HG02885 (cell line): ENCODE results near the gene LRCH1.
"Not testable (repeated sequence)": the region's sequence is repeated elsewhere in the genome, so short reads cannot be mapped to it uniquely, and the experiment has no call there.

Experiments
- ATAC-seq: cut with Tn5 transposase; IDR thresholded peaks from one replicate; pipeline ENCODE4 v1.9.1; 2021; ENCODE audit warnings: mild to moderate bottlenecking; ENCODE audit not compliant: unreplicated experiment, poor library complexity

The LRCH1 gene

DNA sequence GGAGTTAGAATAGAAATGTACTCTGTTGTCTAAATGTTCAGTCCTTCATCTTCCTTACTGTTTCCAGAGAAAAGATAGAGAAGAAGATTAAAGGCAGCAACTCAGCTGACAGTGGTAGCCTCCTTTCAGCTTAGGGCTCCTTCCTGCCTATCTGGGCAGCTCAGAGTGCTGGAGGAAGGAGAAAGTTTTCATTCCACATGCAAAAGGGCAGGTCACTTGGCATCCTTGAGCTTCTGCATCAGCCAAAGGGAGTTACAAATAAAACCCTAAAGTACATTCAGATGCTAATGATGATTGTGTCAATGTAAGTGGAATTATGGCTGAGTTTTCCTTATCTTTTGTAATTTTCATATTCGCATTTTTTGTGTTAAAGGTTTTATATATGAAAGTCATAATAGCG lies 185.1 kb downstream of the LRCH1 start:
- ATAC-seq, result no peak

DNA sequence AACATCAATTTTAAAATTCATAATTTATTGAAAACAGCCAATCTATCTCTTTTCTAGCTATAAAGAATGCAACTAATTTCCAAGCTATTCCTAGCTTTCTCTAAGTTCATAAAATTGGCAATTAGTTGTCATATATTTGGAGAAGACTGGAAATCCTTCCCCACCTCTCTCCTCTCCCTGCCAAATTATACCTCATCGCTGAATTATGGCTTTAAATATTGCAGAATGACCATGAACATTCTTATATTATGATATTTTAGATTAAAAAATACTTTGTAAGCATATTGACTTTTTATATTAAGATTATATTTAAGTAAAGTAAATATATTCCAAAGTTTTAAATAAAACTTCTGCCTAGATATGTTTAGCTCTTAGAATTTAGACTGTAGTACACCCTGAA lies 185.8 kb downstream of the LRCH1 start:
- no peak for ATAC-seq

- no peak for ATAC-seq
Measured at GRCh38 chr13:46739447-46740098, 186.6 kb downstream of the LRCH1 start.

- no peak for ATAC-seq
Measured at GRCh38 chr13:46743191-46743590, 190.2 kb downstream of the LRCH1 start.

DNA sequence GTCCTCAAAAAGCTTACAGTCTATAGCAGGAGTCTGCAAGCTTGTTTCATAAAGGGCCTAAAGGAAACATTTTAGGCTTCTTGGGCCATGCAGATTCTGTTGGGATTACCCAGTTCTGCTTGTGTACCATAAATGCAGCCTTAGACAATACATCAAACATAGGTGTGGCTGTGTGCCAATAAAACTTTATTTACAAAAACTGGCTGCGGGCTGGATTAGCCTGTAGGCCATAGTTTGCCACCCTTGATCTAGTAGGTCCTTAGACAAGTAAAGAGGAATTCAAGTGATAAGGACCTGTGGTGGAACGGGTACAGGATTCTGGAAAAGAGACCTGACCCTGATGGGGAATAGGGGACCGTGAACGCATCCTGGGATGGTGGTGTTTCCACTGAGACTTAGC lies 192.1 kb downstream of the LRCH1 start:
- no peak for ATAC-seq

- ATAC-seq, result no peak
Measured at GRCh38 chr13:46745706-46746105, 192.7 kb downstream of the LRCH1 start.

DNA sequence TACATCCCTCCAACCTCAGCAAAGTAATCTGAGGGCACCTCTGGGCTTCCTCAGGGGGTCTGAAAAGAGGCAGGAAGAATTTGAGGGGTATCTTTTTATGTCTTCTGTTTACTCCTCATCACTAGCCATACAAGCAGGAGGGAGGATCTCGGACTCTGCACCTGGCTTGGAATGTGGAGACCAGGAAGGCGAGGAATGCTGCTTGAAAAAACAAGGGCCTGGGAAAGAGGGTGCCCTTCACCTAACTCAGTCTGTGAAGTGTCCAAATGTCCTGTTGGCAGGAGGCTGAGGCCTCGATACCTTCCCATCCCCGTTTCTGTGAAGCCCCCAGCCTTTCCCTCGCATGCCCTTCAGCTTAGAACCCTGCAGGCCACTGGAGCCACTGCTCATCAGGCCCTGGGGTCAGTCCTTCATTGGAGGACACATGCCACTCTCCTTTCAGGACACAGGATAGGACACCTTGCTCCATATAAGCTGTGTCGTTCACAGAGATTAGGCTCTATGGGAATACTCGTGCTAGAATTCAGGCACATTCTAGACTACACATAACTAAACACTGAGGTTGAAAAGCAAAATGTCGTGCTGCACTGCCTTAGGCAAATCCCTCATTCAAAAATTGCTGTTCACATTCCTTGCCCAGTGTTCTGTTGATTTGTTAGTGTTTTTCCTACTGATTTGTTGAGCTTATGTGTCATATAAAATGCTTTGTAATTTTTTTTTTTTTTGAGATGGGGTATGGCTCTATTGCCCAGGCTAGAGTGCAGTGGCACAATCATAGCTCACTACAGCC lies 194.3 kb downstream of the LRCH1 start:
- no peak for ATAC-seq

DNA sequence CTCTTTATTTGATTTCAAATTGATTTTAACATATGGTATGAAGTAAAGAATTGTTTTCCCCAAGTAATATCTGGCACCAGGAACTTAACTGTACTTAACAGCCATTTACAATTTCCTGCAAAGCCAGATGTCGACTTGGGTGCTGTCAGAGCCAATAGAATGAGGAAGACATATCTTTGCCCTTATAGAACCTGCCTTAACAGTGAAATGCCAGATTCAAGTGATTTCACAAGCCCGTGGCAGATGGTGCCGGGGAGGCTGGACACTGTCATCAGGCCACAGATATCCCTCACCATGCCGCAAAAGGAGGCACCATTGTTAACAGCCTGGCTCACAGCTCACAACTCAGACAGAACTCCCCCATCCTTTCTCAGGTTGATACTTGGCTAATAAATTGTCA lies 195.3 kb downstream of the LRCH1 start:
- ATAC-seq, result no peak

DNA sequence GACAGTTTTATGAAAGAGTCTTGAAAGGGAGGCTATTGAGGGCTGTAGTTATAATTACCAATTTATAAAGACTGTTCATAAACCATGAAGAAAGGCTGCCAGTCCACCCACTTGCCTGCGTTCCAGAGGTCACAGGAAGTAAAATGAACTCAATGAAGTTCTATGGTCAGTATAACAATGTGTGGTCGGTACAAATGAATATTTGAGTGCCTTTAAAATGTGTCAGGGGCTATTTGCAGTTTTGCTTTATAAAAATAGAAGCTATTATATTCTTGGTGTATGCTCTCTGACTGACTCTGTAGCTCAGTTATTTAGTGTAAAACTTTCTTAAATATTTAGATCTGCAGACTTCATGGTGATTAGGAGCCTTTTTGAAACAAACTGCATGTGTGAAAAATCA lies 197.0 kb downstream of the LRCH1 start:
- no peak for ATAC-seq

- peak; percentile 91 for ATAC-seq
Measured at GRCh38 chr13:46751811-46752635, 199.1 kb downstream of the LRCH1 start.

- ATAC-seq, result no peak
Measured at GRCh38 chr13:46753137-46753536, 200.2 kb downstream of the LRCH1 start.

- ATAC-seq, result no peak
Measured at GRCh38 chr13:46753917-46754316, 200.9 kb downstream of the LRCH1 start.

- no peak for ATAC-seq
Measured at GRCh38 chr13:46754812-46755211, 201.8 kb downstream of the LRCH1 start.

DNA sequence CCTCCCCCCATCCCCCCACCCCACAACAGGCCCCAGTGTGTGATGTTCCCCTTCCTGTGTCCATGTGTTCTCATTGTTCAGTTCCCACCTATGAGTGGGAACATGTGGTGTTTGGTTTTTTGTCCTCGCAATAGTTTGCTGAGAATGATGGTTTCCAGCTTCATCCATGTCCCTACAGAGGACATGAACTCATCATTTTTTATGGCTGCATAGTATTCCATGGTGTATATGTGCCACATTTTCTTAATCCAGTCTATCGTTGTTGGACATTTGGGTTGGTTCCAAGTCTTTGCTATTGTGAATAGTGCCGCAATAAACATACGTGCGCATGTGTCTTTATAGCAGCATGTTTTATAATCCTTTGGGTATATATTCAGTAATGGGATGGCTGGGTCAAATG lies 202.5 kb downstream of the LRCH1 start:
- ATAC-seq, result not testable (repeated sequence)

GRCh38 chr13:46756977-46757376 lies 204.0 kb downstream of the LRCH1 start:
- no peak for ATAC-seq

DNA sequence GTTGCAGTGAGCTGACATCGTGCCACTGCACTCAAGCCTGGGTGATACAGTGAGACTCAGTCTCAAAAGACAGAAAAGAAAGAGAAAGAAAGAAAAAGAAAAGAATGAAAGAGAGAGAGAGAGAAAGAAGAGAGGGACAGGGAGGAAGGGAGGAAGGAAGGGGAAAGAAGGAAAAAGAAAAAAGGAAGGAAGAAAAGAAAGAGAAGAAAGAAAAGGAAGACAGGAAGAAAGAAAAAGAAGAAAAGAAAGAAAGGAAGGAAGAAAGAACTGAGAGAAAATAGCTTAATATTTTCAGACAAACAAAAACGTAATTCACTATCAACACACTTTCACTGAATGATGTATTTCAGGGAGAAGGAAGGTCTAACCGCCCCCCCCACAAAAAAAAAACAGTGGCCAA lies 204.7 kb downstream of the LRCH1 start:
- no peak for ATAC-seq

DNA sequence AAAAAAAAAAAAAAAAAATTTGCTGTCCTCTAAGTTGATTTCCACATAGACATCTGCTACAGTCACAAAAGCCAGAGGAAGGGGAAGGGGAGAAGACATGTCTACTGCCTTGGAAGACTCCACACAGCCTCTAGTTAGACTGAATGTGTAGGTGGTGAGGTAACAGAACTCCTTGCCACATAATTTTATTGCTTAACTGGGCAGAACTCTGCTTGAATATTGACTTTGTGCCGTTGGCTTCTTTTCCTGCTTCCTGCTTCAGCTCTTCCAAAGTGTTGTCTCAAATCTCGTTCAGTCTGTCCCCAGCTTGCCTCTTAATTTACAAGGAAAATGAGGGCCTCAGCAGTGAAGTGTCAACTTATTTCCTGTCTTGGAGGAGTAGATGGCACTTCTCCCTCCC lies 206.9 kb downstream of the LRCH1 start:
- ATAC-seq, result no peak

DNA sequence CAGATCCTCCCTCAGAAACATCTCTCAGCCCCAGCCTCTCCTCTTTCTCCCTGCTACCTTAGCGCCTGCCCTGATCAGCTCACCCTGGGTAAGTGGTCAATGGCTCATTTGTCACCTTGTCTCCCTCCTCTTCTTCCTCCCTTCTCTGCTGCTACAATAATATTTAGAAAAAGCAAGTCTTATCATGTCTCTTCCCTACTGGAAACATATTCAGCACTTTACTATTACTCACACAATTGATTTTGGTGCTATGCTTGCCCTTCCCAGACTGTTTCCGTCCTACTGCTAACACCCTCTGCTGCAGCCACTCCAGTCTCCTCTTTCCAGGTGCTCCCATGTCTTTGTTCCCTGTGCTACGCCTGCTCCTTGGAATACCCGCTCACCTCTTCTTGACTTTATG lies 208.2 kb downstream of the LRCH1 start:
- ATAC-seq, result no peak

- no peak for ATAC-seq
Measured at GRCh38 chr13:46761866-46762265, 208.9 kb downstream of the LRCH1 start.

GRCh38 chr13:46769925-46770324 lies 217.0 kb downstream of the LRCH1 start:
- ATAC-seq, result not testable (repeated sequence)

DNA sequence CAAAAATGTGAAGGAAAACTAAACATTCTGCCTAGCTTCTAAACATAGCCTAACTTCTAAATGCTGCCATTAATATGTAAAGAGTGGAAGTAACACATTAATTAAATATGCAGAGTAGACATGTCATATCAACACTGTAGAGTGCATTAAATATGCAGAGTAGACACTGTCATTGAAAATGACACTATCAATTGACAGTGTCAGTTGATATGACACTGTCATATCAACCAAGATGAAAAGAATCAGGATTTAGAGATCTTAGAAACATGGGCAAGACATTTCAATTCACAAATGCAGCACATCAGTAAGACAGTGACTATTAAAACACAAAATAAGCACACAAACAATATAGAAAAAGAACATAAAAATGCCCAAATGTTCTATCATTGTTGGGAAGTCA lies 218.7 kb downstream of the LRCH1 start:
- no peak for ATAC-seq
